ENCODE results near the gene ESRRA. TPM values are rescaled to one million over a fixed set of nuclear protein-coding genes. Genes with fewer than 3 reads are reported as not detected.
A peak's percentile ranks its signal among the peaks of the same experiment; 100 is the strongest.
"Not testable (repeated sequence)": the region's sequence is repeated elsewhere in the genome, so short reads cannot be mapped to it uniquely, and the experiment has no call there.

ESRRA gene
- total RNA-seq, 1 donor from 2014 or later, result 14.2 TPM

GRCh38 chr11:64314146-64314804, 9.0 kb downstream of the ESRRA start:
- DNase-seq, result no peak

- DNase-seq, result no peak
These were observed 9.7 kb downstream of the ESRRA start for GRCh38 chr11:64314805-64315561.

- DNase-seq, result not testable (repeated sequence)
These were observed 10.6 kb downstream of the ESRRA start for GRCh38 chr11:64315667-64316526.

DNA sequence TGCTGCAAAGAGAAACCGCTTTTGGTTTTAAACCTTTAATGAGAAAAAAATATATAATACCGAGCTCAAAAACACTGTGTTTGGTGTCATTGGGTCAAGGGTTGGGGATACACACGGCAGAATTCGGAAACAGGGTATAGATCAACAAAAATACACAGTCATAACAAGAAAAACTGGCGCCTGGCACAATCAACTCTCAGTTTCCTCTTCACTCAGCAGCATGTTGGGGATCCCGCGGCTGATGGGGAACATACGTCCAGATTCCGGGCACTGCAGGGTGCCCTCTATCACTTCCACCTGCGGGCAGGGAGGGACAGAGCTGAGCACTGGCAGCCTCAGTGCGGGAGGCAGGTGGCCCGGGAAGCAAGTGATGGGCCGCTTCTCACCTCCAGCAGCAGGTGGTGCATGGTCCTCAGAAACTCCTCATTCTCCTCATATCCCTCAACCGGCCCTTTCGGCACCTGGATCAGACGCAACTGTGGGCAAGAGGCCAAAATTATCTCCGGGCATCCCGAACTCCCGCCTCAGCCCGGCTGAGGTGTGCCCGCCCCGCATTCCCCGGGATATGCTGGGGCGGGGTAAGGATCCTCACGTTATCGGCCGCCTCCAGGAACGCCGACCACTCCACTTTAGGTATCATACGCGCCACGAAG, 11.5 kb downstream of the ESRRA start:
- DNase-seq, result no peak

- peak; percentile 95 for DNase-seq
These were observed 12.1 kb downstream of the ESRRA start, which contains the start of gene TRMT112 for GRCh38 chr11:64317325-64317960. TRMT112 (minus strand) TSS chr11:64317559; CDS start chr11:64317526, 33 bp downstream.

GRCh38 chr11:64317961-64318765, 12.8 kb downstream of the ESRRA start, which contains the start of gene PRDX5:
PRDX5 (plus strand) TSS chr11:64318121; CDS start chr11:64318216, 95 bp downstream.
- DNase-seq, result peak; percentile 96

DNA sequence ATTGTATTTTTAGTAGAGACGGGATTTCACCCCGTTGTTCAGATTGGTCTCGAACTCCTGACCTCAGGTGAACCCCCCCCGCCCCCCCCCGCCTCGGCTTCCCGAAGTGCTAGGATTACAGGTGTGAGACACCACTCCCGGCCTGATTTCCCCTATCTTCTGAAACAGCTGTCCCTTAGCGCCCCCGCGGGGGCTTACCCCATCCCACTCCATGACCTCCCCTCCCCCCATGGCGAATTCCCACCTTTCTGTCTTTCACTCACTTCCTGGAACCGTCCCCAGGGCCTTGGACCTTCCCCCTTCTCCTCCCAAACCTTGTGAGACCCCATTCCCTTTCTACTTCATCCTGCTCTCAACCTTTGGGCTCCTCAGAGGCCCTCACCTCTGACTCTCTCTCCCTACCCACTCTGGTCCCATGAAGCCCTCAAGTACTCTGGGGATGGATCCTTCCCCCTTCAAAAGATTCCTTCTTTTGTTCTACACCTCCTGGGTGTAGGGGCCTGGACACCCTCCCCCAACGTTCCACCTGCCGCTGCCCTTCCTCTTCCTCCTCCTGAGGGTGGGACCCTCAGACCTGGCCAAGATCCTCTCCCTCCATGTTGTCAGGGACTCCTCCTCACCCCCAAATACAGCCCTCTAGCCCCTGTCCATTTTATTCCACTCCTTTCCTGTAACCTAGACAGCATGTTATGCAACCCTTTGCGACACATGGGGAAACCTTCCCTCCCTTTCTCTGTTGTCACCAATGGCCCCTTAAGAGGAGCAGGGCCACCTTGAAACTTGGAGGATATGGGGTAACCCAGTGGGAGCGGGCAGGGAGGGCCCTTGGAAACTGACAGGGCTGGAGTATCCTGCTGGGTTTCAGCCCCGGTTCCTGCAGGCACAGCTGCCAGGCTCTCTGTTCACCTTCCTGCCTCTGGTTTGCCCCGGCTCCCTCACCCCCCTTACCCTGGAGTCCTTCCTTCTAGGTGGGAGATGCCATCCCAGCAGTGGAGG, 13.7 kb downstream of the ESRRA start:
- no peak for DNase-seq

- DNase-seq, result no peak
These were observed 15.2 kb downstream of the ESRRA start for GRCh38 chr11:64320556-64320955.

DNA sequence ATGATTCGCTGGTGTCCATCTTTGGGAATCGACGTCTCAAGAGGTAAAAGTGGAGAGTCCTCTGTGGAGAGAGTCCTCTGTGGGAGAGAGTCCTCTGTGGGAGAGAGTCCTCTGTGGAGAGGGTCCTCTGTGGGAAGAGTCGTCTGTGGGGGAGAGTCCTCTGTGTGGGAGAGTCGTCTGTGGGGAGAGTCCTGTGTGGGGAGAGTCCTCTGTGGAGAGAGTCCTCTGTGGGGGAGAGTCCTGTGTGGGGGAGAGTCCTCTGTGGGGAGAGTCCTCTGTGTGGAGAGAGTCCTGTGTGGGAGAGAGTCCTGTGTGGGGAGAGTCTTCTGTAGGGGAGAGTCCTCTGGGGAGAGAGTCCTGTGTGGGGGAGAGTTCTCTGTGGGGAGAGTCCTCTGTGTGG, 15.7 kb downstream of the ESRRA start:
- no peak for DNase-seq

DNA sequence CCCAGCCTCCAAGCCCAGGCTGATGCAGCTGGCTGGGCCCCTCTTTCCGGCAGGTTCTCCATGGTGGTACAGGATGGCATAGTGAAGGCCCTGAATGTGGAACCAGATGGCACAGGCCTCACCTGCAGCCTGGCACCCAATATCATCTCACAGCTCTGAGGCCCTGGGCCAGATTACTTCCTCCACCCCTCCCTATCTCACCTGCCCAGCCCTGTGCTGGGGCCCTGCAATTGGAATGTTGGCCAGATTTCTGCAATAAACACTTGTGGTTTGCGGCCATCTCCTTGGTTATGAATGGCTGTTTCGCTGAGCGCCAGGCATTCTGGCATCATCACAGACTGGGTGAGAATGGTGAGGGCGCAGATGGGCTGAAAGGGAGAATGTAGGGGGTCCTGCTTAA, 16.2 kb downstream of the ESRRA start:
- no peak for DNase-seq

DNA sequence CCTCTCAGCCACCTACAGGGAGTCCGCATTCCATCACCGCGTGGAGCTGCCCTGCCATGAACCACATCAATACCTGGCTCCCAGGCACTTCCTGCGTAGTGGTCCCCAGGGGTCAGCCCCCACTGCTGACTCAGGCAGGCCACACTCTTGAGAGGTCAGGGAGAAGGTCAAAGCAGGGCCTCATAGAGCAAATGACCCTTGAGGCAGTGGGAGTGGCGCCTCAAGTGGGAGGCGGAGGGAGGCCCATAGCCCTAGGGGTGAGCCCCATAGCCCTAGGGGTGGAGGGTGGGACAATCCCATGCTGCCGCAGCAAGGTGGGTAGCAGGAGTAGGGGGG, 17.6 kb downstream of the ESRRA start:
- no peak for DNase-seq

DNA sequence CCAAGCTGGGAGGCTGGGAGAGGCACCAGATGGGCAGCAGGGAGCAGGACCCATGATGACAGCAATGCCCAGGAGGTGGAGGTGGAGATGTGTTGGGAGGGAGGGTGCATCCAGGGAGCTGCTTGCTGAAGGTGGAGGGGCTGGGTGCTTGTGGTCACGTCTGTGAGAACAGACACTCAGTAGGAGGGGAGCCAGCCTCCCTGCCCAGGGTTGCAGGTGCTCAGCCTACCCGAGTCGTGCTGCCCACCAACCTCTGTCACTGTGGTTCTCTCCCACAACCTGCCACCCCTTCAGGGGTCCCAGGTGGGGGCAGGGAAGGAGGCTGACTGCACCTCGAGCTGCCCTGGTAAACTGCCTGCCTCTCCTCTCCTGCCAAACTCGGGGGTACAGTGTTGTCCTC, 18.0 kb downstream of the ESRRA start:
- no peak for DNase-seq

DNA sequence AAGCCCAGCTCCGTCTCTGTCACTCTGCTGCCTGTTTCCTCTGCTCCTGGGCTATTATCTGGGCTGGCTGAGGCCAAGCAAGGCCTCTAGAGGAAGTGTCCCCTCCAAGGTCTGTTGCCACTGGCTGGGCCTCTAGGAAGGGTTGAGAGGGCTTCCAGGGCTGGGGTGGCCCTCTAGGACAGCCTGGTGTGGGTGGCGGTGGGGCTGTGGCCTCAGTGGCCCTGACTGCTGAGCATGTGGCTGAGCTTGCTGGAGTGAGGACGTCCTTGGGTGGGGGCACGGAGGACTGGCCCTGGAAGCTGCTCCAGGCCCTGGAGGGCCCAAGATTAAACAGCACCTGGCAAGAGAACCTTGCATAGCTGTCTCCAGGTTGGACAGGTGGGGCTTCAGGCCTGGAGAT, 18.7 kb downstream of the ESRRA start:
- DNase-seq, result not testable (repeated sequence)

DNA sequence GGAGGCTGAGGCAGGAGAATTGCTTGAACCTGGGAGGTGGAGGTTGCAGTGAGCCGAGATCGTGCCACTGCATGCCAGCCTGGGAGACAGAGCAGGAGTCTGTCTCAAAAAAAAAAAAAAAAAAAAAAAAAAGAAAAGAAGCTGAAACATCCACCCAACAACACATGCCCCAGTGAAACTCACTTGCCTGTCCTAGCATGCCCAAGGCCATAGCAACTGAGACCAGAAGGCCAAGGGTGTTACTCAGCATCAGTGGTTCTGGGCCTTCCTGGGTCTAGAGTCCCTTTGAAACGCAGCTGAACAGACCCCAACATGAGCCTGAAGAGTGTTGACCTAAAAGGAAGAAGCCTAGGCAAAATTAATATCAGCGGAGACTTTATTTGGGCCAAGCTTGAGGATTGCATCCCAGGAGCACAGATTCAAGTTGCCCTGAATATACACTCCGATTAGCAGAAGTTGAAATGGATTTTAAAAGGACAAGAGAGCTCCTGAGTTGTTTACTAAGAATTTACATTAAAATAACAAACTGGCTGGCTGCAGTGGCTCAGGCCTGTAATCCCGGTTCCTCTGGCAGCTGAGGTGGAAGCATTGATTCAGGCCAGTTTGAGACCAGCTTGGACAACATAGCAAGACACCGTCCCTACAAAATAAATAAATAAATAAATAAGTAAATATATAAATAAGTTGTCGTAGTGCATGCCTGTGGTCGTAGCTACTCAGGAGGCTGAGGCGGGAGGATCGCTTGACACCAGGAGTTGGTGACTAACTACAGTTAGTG, 19.6 kb downstream of the ESRRA start:
- no peak for DNase-seq

DNA sequence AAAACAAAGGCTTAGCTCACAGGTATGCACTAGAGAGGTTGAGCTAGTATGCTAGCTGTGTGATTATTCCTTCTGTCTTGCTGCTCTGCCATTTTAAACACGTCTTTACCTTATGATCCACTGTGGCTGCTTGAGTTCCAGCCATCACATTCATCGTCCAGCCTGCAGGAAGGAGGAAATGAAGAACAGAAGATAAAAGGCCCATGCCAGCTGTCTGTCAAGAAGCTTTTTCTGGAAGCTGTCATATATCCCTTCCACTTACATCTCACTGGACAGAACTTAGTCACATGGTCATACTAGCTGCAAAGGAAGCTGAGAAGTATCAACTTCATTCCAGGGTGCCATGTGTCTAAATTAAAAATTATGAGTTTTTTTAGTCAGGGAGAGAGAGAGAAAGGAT, 22.1 kb downstream of the ESRRA start:
- DNase-seq, result no peak

GRCh38 chr11:64327993-64328392, 22.7 kb downstream of the ESRRA start:
- DNase-seq, result no peak

GRCh38 chr11:64330888-64331287, 25.6 kb downstream of the ESRRA start:
- DNase-seq, result no peak

DNA sequence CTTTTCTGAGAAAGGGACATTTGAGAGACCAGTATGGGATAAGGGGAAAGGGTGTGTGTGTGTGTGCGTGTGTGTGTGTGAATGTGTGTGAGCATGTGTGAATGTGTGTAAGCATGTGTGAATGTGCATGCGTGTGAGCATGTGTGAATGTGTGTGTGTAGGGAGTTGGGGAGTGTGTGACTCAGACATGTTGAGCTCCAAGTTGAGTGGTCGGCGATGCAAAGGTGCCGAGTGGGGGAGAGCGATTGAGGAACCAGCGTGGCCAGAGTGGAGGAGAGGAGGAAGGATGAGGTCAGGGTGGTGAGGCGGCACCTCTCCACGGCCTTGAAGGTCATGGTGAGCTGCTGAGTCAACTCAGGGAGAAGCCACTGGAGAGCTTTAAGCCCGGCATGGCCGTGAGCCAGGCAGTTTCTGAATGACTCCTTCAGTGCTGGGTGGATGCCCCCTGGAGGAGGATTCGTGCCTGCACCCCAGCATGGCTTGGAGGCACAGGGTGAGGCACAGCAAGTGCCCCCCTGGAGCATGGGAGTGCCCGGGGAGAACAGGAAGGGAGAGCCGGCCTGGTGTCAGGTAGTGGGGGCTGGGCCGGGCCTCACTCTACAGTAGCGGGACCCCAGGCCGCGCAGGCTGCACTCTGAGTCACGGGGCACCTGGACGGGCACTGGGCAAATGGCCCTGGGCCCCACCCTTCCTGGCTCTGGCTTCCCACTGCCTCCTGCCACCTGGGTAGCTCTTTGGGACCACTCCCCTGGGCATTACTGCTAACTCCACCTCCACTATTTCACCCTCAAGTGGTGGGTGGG, 26.4 kb downstream of the ESRRA start:
- no peak for DNase-seq

All from occipital lobe (tissue), 2 donors.